HFFc6 (cell line): Measurements from ENCODE around the gene ABCC5. TPM values are rescaled to one million over a fixed set of nuclear protein-coding genes. Genes with fewer than 3 reads are reported as not detected.
A peak's percentile ranks its signal among the peaks of the same experiment; 100 is the strongest.

Source experiments
- DNase-seq: peaks from one replicate; pipeline ENCODE4 v3.0.0-alpha.2; 2018
- H3K27ac Mint-ChIP-seq: 2 replicates; pipeline ENCODE4 v1.8.0; 2020; ENCODE audit warnings: mild to moderate bottlenecking, mixed read lengths
- H3K27me3 Mint-ChIP-seq: 2 replicates; pipeline ENCODE4 v1.8.0; 2021; ENCODE audit warnings: mild to moderate bottlenecking, moderate library complexity, mixed read lengths; ENCODE audit not compliant: insufficient read depth
- H3K36me3 Mint-ChIP-seq: 2 replicates; pipeline ENCODE4 v1.8.0; 2021; ENCODE audit warnings: low read depth, mixed read lengths
- H3K4me1 Mint-ChIP-seq: 2 replicates; pipeline ENCODE4 v1.8.0; 2020; ENCODE audit warnings: low read depth, mixed read lengths
- H3K4me3 Mint-ChIP-seq: 2 replicates; pipeline ENCODE4 v1.8.0; 2020; ENCODE audit warnings: mild to moderate bottlenecking, moderate library complexity, mixed read lengths
- H3K9me3 Mint-ChIP-seq: 2 replicates; pipeline ENCODE4 v1.8.0; 2020; ENCODE audit warnings: mild to moderate bottlenecking, mixed read lengths
- total RNA-seq, 6 experiments: library from RNA; stranded (reverse); fragmentation: NEBNext Ultra II Directional; extraction: Animal tissue kit (Norgen Biotek cat#: 25700); gene quantifications; 2 replicates in 1 of 6; 3 replicates in 5 of 6; pipeline ENCODE4 v1.2.3, GENCODE V29; 2021
- TF ChIP-seq, protein P1 (sequence below): fragments of 200-600 bp; sonication (generic); IDR thresholded peaks from 2 replicates; pipeline ENCODE4 v1.5.0; 2021; ENCODE audit warnings: antibody characterized with exemption, mild to moderate bottlenecking

The ABCC5 gene
- total RNA-seq, 6 experiments from 2014 or later = 16.6 to 19.6 (median 17.4) TPM

- TF ChIP-seq, protein P1, sequence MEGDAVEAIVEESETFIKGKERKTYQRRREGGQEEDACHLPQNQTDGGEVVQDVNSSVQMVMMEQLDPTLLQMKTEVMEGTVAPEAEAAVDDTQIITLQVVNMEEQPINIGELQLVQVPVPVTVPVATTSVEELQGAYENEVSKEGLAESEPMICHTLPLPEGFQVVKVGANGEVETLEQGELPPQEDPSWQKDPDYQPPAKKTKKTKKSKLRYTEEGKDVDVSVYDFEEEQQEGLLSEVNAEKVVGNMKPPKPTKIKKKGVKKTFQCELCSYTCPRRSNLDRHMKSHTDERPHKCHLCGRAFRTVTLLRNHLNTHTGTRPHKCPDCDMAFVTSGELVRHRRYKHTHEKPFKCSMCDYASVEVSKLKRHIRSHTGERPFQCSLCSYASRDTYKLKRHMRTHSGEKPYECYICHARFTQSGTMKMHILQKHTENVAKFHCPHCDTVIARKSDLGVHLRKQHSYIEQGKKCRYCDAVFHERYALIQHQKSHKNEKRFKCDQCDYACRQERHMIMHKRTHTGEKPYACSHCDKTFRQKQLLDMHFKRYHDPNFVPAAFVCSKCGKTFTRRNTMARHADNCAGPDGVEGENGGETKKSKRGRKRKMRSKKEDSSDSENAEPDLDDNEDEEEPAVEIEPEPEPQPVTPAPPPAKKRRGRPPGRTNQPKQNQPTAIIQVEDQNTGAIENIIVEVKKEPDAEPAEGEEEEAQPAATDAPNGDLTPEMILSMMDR = no peak
- Mint-ChIP-seq H3K9me3 (no peaks in the 10 kb centered on the region), H3K4me3 (no peak overlapping the region), H3K27ac (no peak overlapping the region), H3K27me3 (peaks cover 26% of the 10 kb centered on the region), H3K4me1 (peaks cover 7% of the 10 kb centered on the region), H3K36me3 (no peaks in the 10 kb centered on the region)
- DNase-seq = no peak
Observed at GRCh38 chr3:184022323-184022722, 4.6 kb upstream of the ABCC5 start.

GRCh38 chr3:184018424-184018973 lies 815 bp upstream of the ABCC5 start:
- Mint-ChIP-seq H3K27me3 (peaks cover 13% of the 10 kb centered on the region), H3K4me1 (peaks cover 34% of the 10 kb centered on the region), H3K9me3 (no peaks in the 10 kb centered on the region), H3K4me3 (peak overlapping the region; percentile 99), H3K36me3 (no peaks in the 10 kb centered on the region), H3K27ac (peak overlapping the region; percentile 80)
- DNase-seq = no peak
- TF ChIP-seq, protein P1 = no peak

DNA sequence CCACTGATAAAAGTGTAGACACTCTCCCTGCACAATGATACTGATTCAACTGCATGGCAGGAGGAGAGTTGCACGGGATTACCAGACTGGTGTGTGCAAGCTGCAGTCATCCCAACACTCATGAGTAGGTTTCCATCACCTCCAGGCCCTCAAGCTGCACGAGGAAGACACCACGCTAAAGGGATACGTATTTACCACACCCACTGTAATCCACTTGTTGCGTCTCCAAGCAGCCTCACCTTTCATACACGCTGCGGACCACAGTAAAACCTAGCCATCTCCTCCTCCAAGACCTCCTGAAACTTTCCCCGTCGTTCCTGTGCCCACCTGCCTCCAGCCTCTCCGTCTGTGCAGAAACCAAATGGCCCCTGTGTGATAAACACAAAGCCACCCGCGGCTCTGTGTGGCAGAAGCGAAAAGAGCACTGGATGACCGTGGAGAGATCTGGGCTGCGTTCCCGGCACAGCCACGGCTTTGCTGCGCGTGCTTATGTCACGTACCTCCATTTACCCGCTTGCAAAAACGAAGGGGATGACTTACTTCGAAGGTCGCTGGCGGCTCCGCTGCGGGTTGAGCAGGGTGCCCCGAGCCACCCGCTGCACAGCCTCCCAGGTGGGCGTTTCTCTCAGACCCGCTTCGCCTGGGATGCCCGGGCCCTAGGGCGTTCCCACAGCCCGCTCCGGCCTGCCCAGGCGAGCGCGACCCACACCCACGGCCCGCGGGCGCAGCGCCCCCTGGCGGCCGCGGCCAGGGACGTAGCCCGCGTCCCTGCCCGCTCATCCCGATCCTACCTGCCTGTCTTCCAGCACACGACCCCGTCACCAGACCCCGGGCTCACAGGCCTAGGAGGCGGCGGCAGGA lies 643 bp downstream of the ABCC5 start:
- peaks cover 8% of the 10 kb centered on the region for H3K36me3 Mint-ChIP-seq
- H3K27me3 Mint-ChIP-seq = peaks cover 13% of the 10 kb centered on the region
- peak overlapping the region; percentile 80 for H3K27ac Mint-ChIP-seq
- peak overlapping the region; percentile 99 for H3K4me3 Mint-ChIP-seq
- TF ChIP-seq, protein P1 = peak; percentile 100
- no peak for DNase-seq
- H3K9me3 Mint-ChIP-seq = no peaks in the 10 kb centered on the region
- H3K4me1 Mint-ChIP-seq = peaks cover 34% of the 10 kb centered on the region

DNA sequence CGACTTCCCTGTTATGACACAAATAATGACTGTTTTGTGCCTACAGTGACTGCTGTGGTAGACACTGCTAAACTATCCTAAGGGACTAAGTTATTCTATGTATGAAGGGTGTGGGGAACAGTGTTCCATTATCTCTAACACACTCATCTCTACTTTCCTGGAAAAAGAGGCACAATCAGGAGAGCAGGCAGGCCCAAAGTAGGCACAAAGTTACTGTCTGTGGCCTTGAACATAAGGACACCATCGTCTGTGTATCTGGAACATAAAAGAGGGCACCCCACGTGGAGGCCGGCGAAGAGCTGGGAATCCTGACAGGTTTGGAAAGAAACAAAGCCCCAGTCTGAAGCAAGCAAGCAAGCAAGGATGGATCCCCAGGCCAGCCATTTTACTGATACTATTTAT lies 1.5 kb downstream of the ABCC5 start:
- Mint-ChIP-seq H3K36me3 (peaks cover 13% of the 10 kb centered on the region), H3K27ac (no peak overlapping the region), H3K4me1 (peaks cover 37% of the 10 kb centered on the region), H3K4me3 (peak overlapping the region; percentile 99), H3K9me3 (no peaks in the 10 kb centered on the region), H3K27me3 (peaks cover 9% of the 10 kb centered on the region)
- DNase-seq = no peak
- TF ChIP-seq, protein P1 = no peak

DNA sequence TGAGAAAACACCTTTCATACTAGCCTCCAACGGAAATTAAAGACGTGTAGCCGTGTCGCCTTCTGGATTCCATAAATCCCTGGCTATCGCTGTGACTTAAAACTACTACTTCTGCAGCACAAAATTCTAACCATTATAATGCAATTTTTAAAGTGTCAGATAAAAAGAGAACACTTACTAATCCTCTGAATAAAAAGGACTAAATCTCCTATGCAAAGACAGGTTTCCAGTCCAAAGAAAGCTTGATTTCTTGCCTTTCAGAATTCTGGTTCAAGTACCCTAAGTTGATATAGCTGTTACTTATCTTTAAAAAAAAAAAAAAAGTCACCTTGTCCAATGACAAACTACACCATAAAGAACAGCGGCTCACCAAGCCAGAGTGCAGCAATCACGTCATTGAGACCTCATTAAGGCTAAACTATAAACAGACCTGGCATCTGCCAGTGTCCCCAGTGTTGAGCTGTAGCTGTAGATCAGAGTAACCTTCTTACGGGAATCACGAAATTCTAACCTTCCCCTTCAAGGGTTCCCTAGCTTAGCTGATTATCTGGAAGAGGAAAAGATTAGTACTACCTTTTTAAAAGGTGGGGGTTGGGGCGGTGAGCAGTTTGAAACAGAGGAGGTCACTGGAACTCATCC lies 2.2 kb downstream of the ABCC5 start:
- Mint-ChIP-seq H3K4me1 (peaks cover 42% of the 10 kb centered on the region), H3K9me3 (no peaks in the 10 kb centered on the region), H3K4me3 (peak overlapping the region; percentile 99; the same call in 1 of the 2 replicates), H3K36me3 (peaks cover 20% of the 10 kb centered on the region), H3K27ac (no peak overlapping the region), H3K27me3 (peaks cover 6% of the 10 kb centered on the region)
- TF ChIP-seq, protein P1 = no peak
- no peak for DNase-seq
